Endothelial cell of umbilical vein (primary cell): Measurements from ENCODE around the gene KCTD20. TPM values are rescaled to one million over a fixed set of nuclear protein-coding genes. Genes with fewer than 3 reads are reported as not detected.
"Not testable (repeated sequence)": the region's sequence is repeated elsewhere in the genome, so short reads cannot be mapped to it uniquely, and the experiment has no call there.

ENCODE experiments used
- BruUV-seq: library from RNA; stranded (reverse); fragments of 400-500 nt; replicated peaks from 2 replicates; lab custom pipeline; 2021; lab: Mats Ljungman, UMichigan
- CTCF ChIA-PET: fragments of 300-600, 350-600 bp; sonication (Branson Sonifier 250); formaldehyde crosslinking; loops from one replicate; lab custom pipeline; 2021; ENCODE audit warnings: antibody characterized with exemption, inconsistent platforms; lab: Charles Lee
- POLR2A ChIA-PET: fragments of 300-600, 350-600 bp; sonication (Branson Sonifier 250); formaldehyde crosslinking; loops from one replicate; lab custom pipeline; 2021; ENCODE audit warnings: antibody characterized with exemption, inconsistent platforms; lab: Charles Lee
- DNase-seq: peaks from one replicate; pipeline ENCODE4 v3.0.0-alpha.2; 2011; ENCODE audit warnings: low read depth, low spot score
- FAIRE-seq: peaks from 2 replicates; lab custom pipeline; 2011; peaks lifted over from hg19 to GRCh38; lab: Jason Lieb, UNC
- H2AFZ ChIP-seq: 2 replicates; pipeline ENCODE4 v1.6.0; 2012; ENCODE audit warnings: low read depth, low read length, control low read depth, inconsistent platforms
- H3K27ac ChIP-seq: 2 replicates; pipeline ENCODE4 v1.5.1; 2011; ENCODE audit warnings: low read depth, mild to moderate bottlenecking, control low read depth, low read length, moderate library complexity; ENCODE audit not compliant: insufficient read depth
- H3K27me3 ChIP-seq, 2 experiments: 2 replicates each; pipeline versions ENCODE4 v1.6.0 to v1.6.1; 2011; ENCODE audit warnings: low read length in 2 of 2, mixed read lengths in 1 of 2; ENCODE audit not compliant: control insufficient read depth in 2 of 2, insufficient read depth in 2 of 2
- H3K36me3 ChIP-seq, 2 experiments: 2 replicates in 1 of 2; 3 replicates in 1 of 2; pipeline ENCODE4 v1.5.1; 2011; ENCODE audit warnings: low read length in 2 of 2, mild to moderate bottlenecking in 1 of 2, moderate library complexity in 1 of 2; ENCODE audit not compliant: control insufficient read depth in 2 of 2, insufficient read depth in 2 of 2; ENCODE audit errors: extremely low read depth in 1 of 2
- H3K4me1 ChIP-seq: 3 replicates; pipeline ENCODE4 v1.5.1; 2011; ENCODE audit warnings: mild to moderate bottlenecking, low read length; ENCODE audit not compliant: control insufficient read depth, insufficient read depth; ENCODE audit errors: extremely low read depth
- H3K4me2 ChIP-seq: 2 replicates; pipeline ENCODE4 v1.6.1; 2011; ENCODE audit warnings: low read length, control low read depth, mixed read lengths; ENCODE audit not compliant: insufficient read depth
- H3K4me3 ChIP-seq, 3 experiments: fragments of 200-600 bp in 1 of 3; sonication (generic), shearing (Covaris generic) in 1 of 3; replicated peaks in 1 of 3; 2 replicates each; pipeline ENCODE4 v1.5.1; 2011 to 2016; ENCODE audit warnings: control low read depth in 3 of 3, low read length in 3 of 3, mild to moderate bottlenecking in 2 of 3, inconsistent platforms in 1 of 3, low read depth in 1 of 3, moderate library complexity in 1 of 3; ENCODE audit not compliant: insufficient read depth in 1 of 3
- H3K79me2 ChIP-seq: 2 replicates; pipeline ENCODE4 v1.6.0; 2012; ENCODE audit warnings: low read length, inconsistent platforms; ENCODE audit not compliant: control insufficient read depth, insufficient read depth
- H3K9ac ChIP-seq: replicated peaks from 2 replicates; pipeline ENCODE3; 2011; ENCODE audit warnings: low read length, control low read depth; ENCODE audit not compliant: insufficient read depth; ENCODE audit errors: extremely low read depth
- H3K9me1 ChIP-seq: replicated peaks from 3 replicates; pipeline ENCODE4 v1.6.0; 2011; ENCODE audit warnings: mild to moderate bottlenecking, low read length; ENCODE audit not compliant: control insufficient read depth, insufficient read depth; ENCODE audit errors: extremely low read depth
- H3K9me3 ChIP-seq: replicated peaks from 2 replicates; pipeline ENCODE4 v1.5.1; 2012; ENCODE audit warnings: low read length, inconsistent platforms; ENCODE audit not compliant: control insufficient read depth, insufficient read depth
- H4K20me1 ChIP-seq: replicated peaks from 2 replicates; pipeline ENCODE3; 2011; ENCODE audit warnings: mild to moderate bottlenecking, low read length; ENCODE audit not compliant: control insufficient read depth, insufficient read depth; ENCODE audit errors: extremely low read depth
- EZH2 ChIP-seq: IDR thresholded peaks from 2 replicates; pipeline ENCODE4 v1.6.1; 2012; ENCODE audit warnings: borderline replicate concordance, low read depth, mild to moderate bottlenecking, moderate library complexity, low read length, inconsistent platforms; ENCODE audit not compliant: severe bottlenecking
- FOS ChIP-seq: IDR thresholded peaks from 2 replicates; pipeline ENCODE4 v1.6.1; 2011; ENCODE audit warnings: mild to moderate bottlenecking, low read length, moderate library complexity, borderline replicate concordance; ENCODE audit not compliant: insufficient read depth
- GATA2 ChIP-seq: IDR thresholded peaks from 2 replicates; pipeline ENCODE4 v1.7.0; 2011; ENCODE audit warnings: low read depth, mild to moderate bottlenecking, moderate library complexity, mixed read lengths, low read length; ENCODE audit not compliant: insufficient read length, insufficient read depth
- JUN ChIP-seq: IDR thresholded peaks from 2 replicates; pipeline ENCODE4 v1.6.1; 2011; ENCODE audit warnings: borderline replicate concordance, low read depth; ENCODE audit not compliant: insufficient read length, insufficient read depth
- MYC ChIP-seq: IDR thresholded peaks from one replicate; pipeline ENCODE4 v1.6.1; 2011; ENCODE audit warnings: mild to moderate bottlenecking, low read depth, low read length
- POLR2A ChIP-seq: IDR thresholded peaks from 2 replicates; pipeline ENCODE4 v1.6.1; 2012; ENCODE audit warnings: low read depth, mild to moderate bottlenecking, control low read depth, low read length
- POLR2AphosphoS5 ChIP-seq: IDR thresholded peaks from 2 replicates; pipeline ENCODE4 v1.6.1; 2012; ENCODE audit warnings: low read depth, mild to moderate bottlenecking, control low read depth, low read length, moderate library complexity; ENCODE audit not compliant: insufficient read depth
- dilution Hi-C: fragments of 300-500 bp; cut with MboI; formaldehyde crosslinking; loops from one replicate; pipeline ENCODE4 v1.15.0; 2019; ENCODE audit warnings: low sequenced_read_pairs; ENCODE audit not compliant: extremely low pct_ligation_motif_present
- intact Hi-C: fragments of 100-400 bp; cut with micrococcal nuclease; formaldehyde crosslinking; loops from one replicate; pipeline ENCODE4 v1.10.0; 2022
- polyA plus RNA-seq, 4 experiments: library from polyadenylated mRNA; depleted of rRNA in 3 of 4; stranded (reverse) in 3 of 4; unstranded in 1 of 4; fragments of >200 nt; gene quantifications; 2 replicates each; pipeline versions ENCODE4 v1.2.1 to v1.2.3, GENCODE V29; 2011 to 2012; ENCODE audit warnings: missing spikeins in 1 of 4
- total RNA-seq: library from RNA; stranded (reverse); gene quantifications from 2 replicates; pipeline ENCODE4 v1.2.3, GENCODE V29; 2021
- TF ChIP-seq, protein P1 (sequence below): IDR thresholded peaks from 2 replicates; pipeline ENCODE4 v1.6.1; 2011; ENCODE audit not compliant: insufficient read depth, insufficient read length
- TF ChIP-seq, protein P2 (sequence below), 2 donors: IDR thresholded peaks; 1 replicate in 1 of 2; 2 replicates in 1 of 2; pipeline ENCODE4 v1.5.1; 2011; ENCODE audit warnings: low read length in 2 of 2, mild to moderate bottlenecking in 2 of 2, moderate library complexity in 2 of 2, control low read depth in 1 of 2, inconsistent platforms in 1 of 2, low read depth in 1 of 2; ENCODE audit not compliant: insufficient read depth in 1 of 2; ENCODE audit errors: extremely low read depth in 1 of 2

The KCTD20 gene
- total and polyA plus RNA-seq, 2 donors (not counting 3 experiments of a cell fraction or from before 2014, with no cell fraction given), result 26.2 to 47.2 TPM

DNA sequence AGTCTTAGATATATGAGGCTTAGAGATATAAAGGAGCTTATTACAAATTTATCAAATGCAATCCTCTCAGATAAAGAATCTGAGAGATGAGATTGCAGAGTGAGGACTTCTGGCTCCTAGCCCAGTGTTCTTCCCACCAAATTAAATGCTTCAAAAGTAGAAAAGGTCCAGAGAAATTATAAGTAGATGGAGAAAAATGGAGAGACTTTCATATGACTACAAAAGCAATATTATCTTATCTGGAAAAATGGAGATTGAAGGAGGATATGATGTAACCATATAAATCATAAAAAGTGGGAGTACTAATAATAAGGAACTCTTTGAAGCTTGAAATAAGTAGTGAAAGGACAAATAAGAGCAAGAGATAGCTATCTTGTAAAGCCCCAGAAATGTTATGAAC, 2.8 kb downstream of the KCTD20 start:
- Histone ChIP-seq H3K27me3 (no peaks in the 10 kb centered on the region), H3K4me2 (no peak overlapping the region)

DNA sequence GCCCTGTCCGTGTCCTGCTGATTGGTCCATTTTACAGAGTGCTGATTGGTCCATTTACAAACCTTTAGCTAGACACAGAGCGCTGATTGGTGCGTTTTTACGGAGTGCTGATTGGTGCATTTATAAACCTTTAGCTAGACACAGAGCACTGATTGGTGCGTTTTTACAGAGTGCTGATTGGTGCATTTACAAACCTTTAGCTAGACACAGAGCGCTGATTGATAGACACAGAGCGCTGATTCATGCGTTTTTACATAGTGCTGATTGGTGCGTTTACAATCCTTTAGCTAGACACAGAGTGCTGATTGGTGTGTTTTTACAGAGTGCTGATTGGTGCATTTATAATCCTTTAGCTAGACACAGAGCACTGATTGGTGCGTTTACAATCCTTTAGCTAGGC, 6.4 kb downstream of the KCTD20 start:
- CTCF ChIA-PET, result interaction anchor here (1.5 to 2.3 kb wide), 2 partner anchors 12 to 18 kb away, joined by 3 to 6 read pairs; no protein-coding TSS in a partner anchor
- H3K9me3 ChIP-seq, H3K9ac ChIP-seq, DNase-seq, H3K27ac ChIP-seq, H3K4me3 ChIP-seq, H3K36me3 ChIP-seq, POLR2A ChIA-PET, H3K9me1 ChIP-seq, BruUV-seq, H2AFZ ChIP-seq, H3K27me3 ChIP-seq, intact Hi-C loops, H4K20me1 ChIP-seq, dilution Hi-C loops, FAIRE-seq, H3K4me2 ChIP-seq: not testable (repeated sequence)
- Histone ChIP-seq H3K79me2 (peaks cover 65% of the 10 kb centered on the region), H3K4me1 (peaks cover 14% of the 10 kb centered on the region)

More for the DNA sequence above, 2.8 kb downstream of the KCTD20 start:
- DNase-seq (peak; percentile 12), FAIRE-seq (no peak)
- Histone ChIP-seq H3K9me1 (no peaks in the 10 kb centered on the region), H3K9me3 (no peaks in the 10 kb centered on the region), H2AFZ (no peak overlapping the region), H3K27ac (no peak overlapping the region), H3K4me3 (no peak overlapping the region), H3K9ac (no peak overlapping the region), H3K36me3 (peaks cover 0 to 3% of the 10 kb centered on the region in 2 experiments), H4K20me1 (peaks cover 5% of the 10 kb centered on the region), H3K79me2 (peaks cover 58% of the 10 kb centered on the region), H3K4me1 (peaks cover 36% of the 10 kb centered on the region)
- CTCF ChIA-PET, result interaction anchor here (0.9 to 1.7 kb wide), 2 partner anchors 11 to 22 kb away, joined by 4 read pairs; no protein-coding TSS in a partner anchor
- no TSS peak for BruUV-seq
- TF ChIP-seq JUN, result no peak
- TF ChIP-seq MYC, result no peak
- TF ChIP-seq POLR2A, result no peak
- TF ChIP-seq, protein P1, sequence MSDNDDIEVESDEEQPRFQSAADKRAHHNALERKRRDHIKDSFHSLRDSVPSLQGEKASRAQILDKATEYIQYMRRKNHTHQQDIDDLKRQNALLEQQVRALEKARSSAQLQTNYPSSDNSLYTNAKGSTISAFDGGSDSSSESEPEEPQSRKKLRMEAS, result no peak
- TF ChIP-seq GATA2, result no peak
- TF ChIP-seq, protein P2, sequence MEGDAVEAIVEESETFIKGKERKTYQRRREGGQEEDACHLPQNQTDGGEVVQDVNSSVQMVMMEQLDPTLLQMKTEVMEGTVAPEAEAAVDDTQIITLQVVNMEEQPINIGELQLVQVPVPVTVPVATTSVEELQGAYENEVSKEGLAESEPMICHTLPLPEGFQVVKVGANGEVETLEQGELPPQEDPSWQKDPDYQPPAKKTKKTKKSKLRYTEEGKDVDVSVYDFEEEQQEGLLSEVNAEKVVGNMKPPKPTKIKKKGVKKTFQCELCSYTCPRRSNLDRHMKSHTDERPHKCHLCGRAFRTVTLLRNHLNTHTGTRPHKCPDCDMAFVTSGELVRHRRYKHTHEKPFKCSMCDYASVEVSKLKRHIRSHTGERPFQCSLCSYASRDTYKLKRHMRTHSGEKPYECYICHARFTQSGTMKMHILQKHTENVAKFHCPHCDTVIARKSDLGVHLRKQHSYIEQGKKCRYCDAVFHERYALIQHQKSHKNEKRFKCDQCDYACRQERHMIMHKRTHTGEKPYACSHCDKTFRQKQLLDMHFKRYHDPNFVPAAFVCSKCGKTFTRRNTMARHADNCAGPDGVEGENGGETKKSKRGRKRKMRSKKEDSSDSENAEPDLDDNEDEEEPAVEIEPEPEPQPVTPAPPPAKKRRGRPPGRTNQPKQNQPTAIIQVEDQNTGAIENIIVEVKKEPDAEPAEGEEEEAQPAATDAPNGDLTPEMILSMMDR (IDR thresholded peaks at IDR 0.05; ENCODE audit: extremely low read depth in 1 of 2, insufficient read depth in 1 of 2, low read depth in 1 of 2, low read length in 2 of 2), result no peak
- no peak for TF ChIP-seq FOS
- no peak for TF ChIP-seq POLR2AphosphoS5
- no peak for TF ChIP-seq EZH2
- POLR2A ChIA-PET, result no interaction called here
- intact Hi-C loops, result no loop called here
- dilution Hi-C loops, result no loop called here

DNA sequence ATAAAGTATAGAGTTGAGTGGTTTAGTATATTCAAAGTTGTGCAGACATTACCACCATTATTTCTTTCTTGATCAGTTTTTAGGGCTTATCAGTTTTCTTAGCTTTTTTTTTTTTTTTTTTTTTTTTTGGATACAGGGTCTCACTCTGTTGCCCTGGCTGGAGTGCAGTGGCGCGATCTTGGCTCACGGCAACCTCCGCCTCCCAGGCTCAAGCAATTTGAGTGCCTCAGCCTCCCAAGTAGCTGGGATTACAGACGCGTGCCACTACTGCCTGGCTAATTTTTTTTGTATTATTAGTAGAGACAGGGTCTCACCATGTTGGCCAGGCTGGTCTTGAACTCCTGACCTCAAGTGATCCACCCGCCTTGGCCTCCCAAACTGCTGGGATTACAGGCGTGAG, 10.1 kb downstream of the KCTD20 start:
- intact Hi-C loops, FAIRE-seq, H3K9ac ChIP-seq, dilution Hi-C loops, H3K9me1 ChIP-seq, H3K36me3 ChIP-seq, H3K27ac ChIP-seq, H2AFZ ChIP-seq, H4K20me1 ChIP-seq, H3K4me1 ChIP-seq, H3K9me3 ChIP-seq, H3K4me3 ChIP-seq, H3K27me3 ChIP-seq, DNase-seq, H3K4me2 ChIP-seq, BruUV-seq: not testable (repeated sequence)
- ChIA-PET CTCF (interaction anchor here (1.0 kb wide), 1 partner anchor 10 kb away, joined by 3 read pairs; no protein-coding TSS in a partner anchor), POLR2A (interaction anchor here (0.7 to 1.0 kb wide), 2 partner anchors 9 to 129 kb away, joined by 4 to 10 read pairs; no protein-coding TSS in a partner anchor)
- peaks cover 62% of the 10 kb centered on the region for H3K79me2 ChIP-seq
